Activated CD4-positive, alpha-beta T cell treated with anti-CD3 and anti-CD28 coated beads for 36 hours (primary cell): Measurements from ENCODE around the gene MPO. TPM values are rescaled to one million over a fixed set of nuclear protein-coding genes. Genes with fewer than 3 reads are reported as not detected.

ENCODE experiments used
- ATAC-seq: fragments of 200-7000 bp; cut with Tn5 transposase; one replicate; pipeline ENCODE4 v1.10.0; 2021; ENCODE audit warnings: mild to moderate bottlenecking, moderate library complexity
- CTCF ChIA-PET: fragments of 350-600 bp; sonication (Branson Sonifier 250); formaldehyde crosslinking; loops from one replicate; lab custom pipeline; 2021; ENCODE audit warnings: antibody characterized with exemption; lab: Charles Lee
- POLR2A ChIA-PET: fragments of 350-600 bp; sonication (Branson Sonifier 250); formaldehyde crosslinking; loops from one replicate; lab custom pipeline; 2021; ENCODE audit warnings: antibody characterized with exemption, inconsistent platforms; lab: Charles Lee
- DNase-seq: peaks from one replicate; pipeline ENCODE4 v3.0.0-alpha.2; 2020
- H3K27ac Mint-ChIP-seq: one replicate; pipeline ENCODE4 v1.8.0; 2021; ENCODE audit warnings: mixed read lengths
- H3K27me3 Mint-ChIP-seq: one replicate; pipeline ENCODE4 v1.8.0; 2021; ENCODE audit warnings: mixed read lengths
- H3K36me3 Mint-ChIP-seq: one replicate; pipeline ENCODE4 v1.8.0; 2021; ENCODE audit warnings: low read depth, mixed read lengths
- H3K4me1 Mint-ChIP-seq: one replicate; pipeline ENCODE4 v1.8.0; 2021; ENCODE audit warnings: mixed read lengths
- H3K4me3 Mint-ChIP-seq: one replicate; pipeline ENCODE4 v1.8.0; 2021; ENCODE audit warnings: mild to moderate bottlenecking, moderate library complexity, mixed read lengths
- H3K9me3 Mint-ChIP-seq: one replicate; pipeline ENCODE4 v1.8.0; 2021; ENCODE audit warnings: low read depth, mixed read lengths
- intact Hi-C, 2 experiments: fragments of 100-400 bp; cut with DNase I in 1 of 2; cut with micrococcal nuclease in 1 of 2; formaldehyde crosslinking; loops; one replicate each; pipeline versions ENCODE4 v1.14.2 to v1.15.1; 2022 to 2024; cut with DNase I, micrococcal nuclease
- total RNA-seq, 2 experiments: library from RNA; stranded (reverse); gene quantifications; one replicate each; pipeline ENCODE4 v1.2.3, GENCODE V29; 2021

Gene MPO
- total RNA-seq, 2 experiments from 2014 or later = 0.07 TPM; not detected in 1

GRCh38 chr17:58253082-58253481, 27.7 kb downstream of the MPO start:
- CTCF ChIA-PET = interaction anchor here (0.6 kb wide), 1 partner anchor 137 kb away, joined by 3 read pairs; no protein-coding TSS in a partner anchor
- Mint-ChIP-seq H3K27me3 (peaks cover 28% of the 10 kb centered on the region), H3K27ac (no peak overlapping the region), H3K9me3 (no peaks in the 10 kb centered on the region), H3K36me3 (no peaks in the 10 kb centered on the region), H3K4me1 (peaks cover 8% of the 10 kb centered on the region), H3K4me3 (no peak overlapping the region)
- intact Hi-C loops = no loop called here
- DNase-seq = no peak
- POLR2A ChIA-PET = no interaction called here
- ATAC-seq = no peak

GRCh38 chr17:58252141-58252540, 28.6 kb downstream of the MPO start:
- DNase-seq (no peak), ATAC-seq (no peak)
- intact Hi-C loops = no loop called here
- no peaks in the 10 kb centered on the region for H3K9me3 Mint-ChIP-seq
- H3K27me3 Mint-ChIP-seq = peaks cover 26% of the 10 kb centered on the region
- no peak overlapping the region for H3K27ac Mint-ChIP-seq
- H3K4me1 Mint-ChIP-seq = peaks cover 13% of the 10 kb centered on the region
- CTCF ChIA-PET = interaction anchor here (0.7 kb wide), 2 partner anchors 76 to 536 kb away, joined by 3 read pairs; no protein-coding TSS in a partner anchor
- no peak overlapping the region for H3K4me3 Mint-ChIP-seq
- POLR2A ChIA-PET = no interaction called here
- no peaks in the 10 kb centered on the region for H3K36me3 Mint-ChIP-seq

- Mint-ChIP-seq H3K27ac (no peak overlapping the region), H3K9me3 (no peaks in the 10 kb centered on the region), H3K36me3 (no peaks in the 10 kb centered on the region), H3K4me1 (peaks cover 13% of the 10 kb centered on the region), H3K27me3 (peaks cover 31% of the 10 kb centered on the region), H3K4me3 (no peak overlapping the region)
- ATAC-seq (no peak), DNase-seq (no peak)
- POLR2A ChIA-PET = interaction anchor here (1.2 kb wide), 1 partner anchor 31 kb away, joined by 3 read pairs; the partner anchor contains the start of gene MKS1
- intact Hi-C loops = no loop called here
- CTCF ChIA-PET = interaction anchor here (0.5 to 2.6 kb wide), 25 partner anchors 8 to 1959 kb away, joined by 3 to 11 read pairs (median 4); partner anchors contain the start of genes HSF5, LPO and RNF43
Measured at GRCh38 chr17:58250344-58251011, 30.3 kb downstream of the MPO start.

GRCh38 chr17:58249270-58250133, 31.2 kb downstream of the MPO start:
- ChIA-PET CTCF (interaction anchor here (0.5 to 2.6 kb wide), 30 partner anchors 9 to 1958 kb away, joined by 3 to 11 read pairs (median 4); partner anchors contain the start of genes HSF5, LPO and RNF43), POLR2A (interaction anchor here (0.6 to 1.2 kb wide), 2 partner anchors 30 to 165 kb away, joined by 3 read pairs; partner anchors contain the start of gene MKS1)
- Mint-ChIP-seq H3K4me1 (peaks cover 11% of the 10 kb centered on the region), H3K27ac (no peak overlapping the region), H3K4me3 (peak overlapping the region; percentile 64), H3K27me3 (peaks cover 27% of the 10 kb centered on the region), H3K9me3 (no peaks in the 10 kb centered on the region), H3K36me3 (no peaks in the 10 kb centered on the region)
- intact Hi-C loops = loop anchor here in 1 of 2 experiments (1.0 kb wide), 1 partner anchor 198 kb away; no protein-coding TSS in a partner anchor
- ATAC-seq = peak; percentile 92
- peak; percentile 85 for DNase-seq

- ChIA-PET CTCF (interaction anchor here (0.7 to 2.7 kb wide), 14 partner anchors 9 to 410 kb away, joined by 3 to 11 read pairs (median 7); partner anchors contain the start of gene HSF5), POLR2A (no interaction called here)
- peaks cover 11% of the 10 kb centered on the region for H3K4me1 Mint-ChIP-seq
- intact Hi-C loops = loop anchor here in 1 of 2 experiments (1.0 kb wide), 1 partner anchor 198 kb away; no protein-coding TSS in a partner anchor
- no peak for DNase-seq
- H3K4me3 Mint-ChIP-seq = no peak overlapping the region
- no peaks in the 10 kb centered on the region for H3K36me3 Mint-ChIP-seq
- ATAC-seq = no peak
- peaks cover 29% of the 10 kb centered on the region for H3K27me3 Mint-ChIP-seq
- H3K9me3 Mint-ChIP-seq = no peaks in the 10 kb centered on the region
- no peak overlapping the region for H3K27ac Mint-ChIP-seq
Measured at GRCh38 chr17:58248955-58249269, 31.8 kb downstream of the MPO start.

GRCh38 chr17:58247511-58248363, 33.0 kb downstream of the MPO start:
- Mint-ChIP-seq H3K36me3 (no peaks in the 10 kb centered on the region), H3K4me3 (no peak overlapping the region), H3K9me3 (no peaks in the 10 kb centered on the region), H3K27ac (no peak overlapping the region), H3K27me3 (peaks cover 41% of the 10 kb centered on the region), H3K4me1 (peaks cover 13% of the 10 kb centered on the region)
- intact Hi-C loops = no loop called here
- ChIA-PET CTCF (interaction anchor here (0.6 to 2.7 kb wide), 12 partner anchors 9 to 241 kb away, joined by 3 to 8 read pairs (median 4); partner anchors contain the start of genes HSF5 and LPO), POLR2A (no interaction called here)
- DNase-seq (no peak), ATAC-seq (no peak)

GRCh38 chr17:58246781-58247180, 34.0 kb downstream of the MPO start:
- no peaks in the 10 kb centered on the region for H3K9me3 Mint-ChIP-seq
- intact Hi-C loops = no loop called here
- DNase-seq (no peak), ATAC-seq (no peak)
- peaks cover 17% of the 10 kb centered on the region for H3K4me1 Mint-ChIP-seq
- peaks cover 37% of the 10 kb centered on the region for H3K27me3 Mint-ChIP-seq
- no peak overlapping the region for H3K27ac Mint-ChIP-seq
- ChIA-PET POLR2A (interaction anchor here (0.7 kb wide), 1 partner anchor 29 kb away, joined by 3 read pairs; no protein-coding TSS in a partner anchor), CTCF (interaction anchor here (0.6 to 2.7 kb wide), 6 partner anchors 17 to 1305 kb away, joined by 3 to 7 read pairs (median 4); no protein-coding TSS in a partner anchor)
- H3K36me3 Mint-ChIP-seq = no peaks in the 10 kb centered on the region
- H3K4me3 Mint-ChIP-seq = no peak overlapping the region

- ATAC-seq (no peak), DNase-seq (no peak)
- Mint-ChIP-seq H3K4me3 (no peak overlapping the region), H3K27me3 (peaks cover 37% of the 10 kb centered on the region), H3K27ac (no peak overlapping the region), H3K36me3 (no peaks in the 10 kb centered on the region), H3K9me3 (no peaks in the 10 kb centered on the region), H3K4me1 (peaks cover 17% of the 10 kb centered on the region)
- CTCF ChIA-PET = interaction anchor here (0.7 to 2.7 kb wide), 4 partner anchors 26 to 1306 kb away, joined by 3 to 7 read pairs (median 4); no protein-coding TSS in a partner anchor
- intact Hi-C loops = no loop called here
- POLR2A ChIA-PET = no interaction called here
Measured at GRCh38 chr17:58246104-58246740, 34.5 kb downstream of the MPO start.

- ATAC-seq (no peak), DNase-seq (no peak)
- Mint-ChIP-seq H3K36me3 (no peaks in the 10 kb centered on the region), H3K9me3 (no peaks in the 10 kb centered on the region), H3K27ac (no peak overlapping the region), H3K4me1 (peaks cover 17% of the 10 kb centered on the region), H3K4me3 (no peak overlapping the region), H3K27me3 (peaks cover 38% of the 10 kb centered on the region)
- intact Hi-C loops = no loop called here
- CTCF ChIA-PET = no interaction called here
- POLR2A ChIA-PET = no interaction called here
Measured at GRCh38 chr17:58245428-58246103, 35.2 kb downstream of the MPO start.

- H3K9me3 Mint-ChIP-seq = no peaks in the 10 kb centered on the region
- H3K4me1 Mint-ChIP-seq = peaks cover 17% of the 10 kb centered on the region
- ChIA-PET POLR2A (interaction anchor here (0.6 kb wide), 1 partner anchor 8 kb away, joined by 4 read pairs; no protein-coding TSS in a partner anchor), CTCF (no interaction called here)
- no peak overlapping the region for H3K27ac Mint-ChIP-seq
- intact Hi-C loops = no loop called here
- H3K4me3 Mint-ChIP-seq = no peak overlapping the region
- no peak for DNase-seq
- no peak for ATAC-seq
- peaks cover 39% of the 10 kb centered on the region for H3K27me3 Mint-ChIP-seq
- no peaks in the 10 kb centered on the region for H3K36me3 Mint-ChIP-seq
Measured at GRCh38 chr17:58244963-58245362, 35.8 kb downstream of the MPO start.
